ENCODE measurements around the gene FAM204A. TPM values are rescaled to one million over a fixed set of nuclear protein-coding genes. Genes with fewer than 3 reads are reported as not detected.

Gene FAM204A
- total and polyA plus RNA-seq, 2 of the 13 experiments (the other 11 are each of a cell fraction or from before 2014, with no cell fraction given): 9.2 to 61.0 TPM

DNA sequence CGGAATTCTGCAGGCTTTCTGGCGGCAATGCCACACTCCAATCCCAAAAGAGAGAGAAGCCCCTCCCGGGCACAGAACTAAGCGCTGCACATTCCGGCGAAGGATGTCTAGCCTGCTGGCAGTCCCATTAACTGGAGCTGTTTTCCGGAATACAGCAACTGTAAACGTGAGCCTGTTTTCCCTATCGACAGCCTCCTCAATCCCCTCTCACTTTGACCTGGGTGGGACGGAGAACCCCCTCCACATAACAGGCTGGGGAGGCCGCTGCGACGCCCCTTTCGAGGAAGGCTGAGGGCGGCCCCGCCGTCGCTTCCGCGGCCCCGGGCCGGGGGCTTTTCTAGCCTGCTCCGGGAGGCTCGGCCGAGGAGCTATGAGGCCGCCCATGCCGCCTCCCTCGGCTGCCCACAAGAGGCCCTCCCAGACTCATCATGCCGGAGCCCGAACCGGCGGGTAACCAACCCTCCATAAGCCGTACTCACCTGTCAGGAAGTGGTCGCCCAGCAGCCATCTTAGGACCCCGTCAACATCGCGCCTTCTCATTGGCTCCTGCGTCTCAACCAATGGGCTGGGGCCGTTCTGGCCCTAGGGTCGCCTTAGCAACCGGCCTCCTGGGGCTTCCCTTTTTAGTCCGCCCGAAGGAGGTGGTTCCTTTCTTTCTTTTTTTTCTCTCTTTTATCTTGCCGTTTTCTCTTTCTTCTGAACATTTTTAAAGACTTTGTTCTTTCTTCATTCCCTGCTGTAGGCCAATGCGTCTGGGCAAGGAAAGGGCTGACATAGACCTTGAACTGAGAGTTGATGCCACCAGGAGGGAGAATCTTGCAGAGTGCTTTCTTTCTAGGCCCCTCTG, at the start of gene FAM204A (continued):
- TF ChIP-seq, protein P1, sequence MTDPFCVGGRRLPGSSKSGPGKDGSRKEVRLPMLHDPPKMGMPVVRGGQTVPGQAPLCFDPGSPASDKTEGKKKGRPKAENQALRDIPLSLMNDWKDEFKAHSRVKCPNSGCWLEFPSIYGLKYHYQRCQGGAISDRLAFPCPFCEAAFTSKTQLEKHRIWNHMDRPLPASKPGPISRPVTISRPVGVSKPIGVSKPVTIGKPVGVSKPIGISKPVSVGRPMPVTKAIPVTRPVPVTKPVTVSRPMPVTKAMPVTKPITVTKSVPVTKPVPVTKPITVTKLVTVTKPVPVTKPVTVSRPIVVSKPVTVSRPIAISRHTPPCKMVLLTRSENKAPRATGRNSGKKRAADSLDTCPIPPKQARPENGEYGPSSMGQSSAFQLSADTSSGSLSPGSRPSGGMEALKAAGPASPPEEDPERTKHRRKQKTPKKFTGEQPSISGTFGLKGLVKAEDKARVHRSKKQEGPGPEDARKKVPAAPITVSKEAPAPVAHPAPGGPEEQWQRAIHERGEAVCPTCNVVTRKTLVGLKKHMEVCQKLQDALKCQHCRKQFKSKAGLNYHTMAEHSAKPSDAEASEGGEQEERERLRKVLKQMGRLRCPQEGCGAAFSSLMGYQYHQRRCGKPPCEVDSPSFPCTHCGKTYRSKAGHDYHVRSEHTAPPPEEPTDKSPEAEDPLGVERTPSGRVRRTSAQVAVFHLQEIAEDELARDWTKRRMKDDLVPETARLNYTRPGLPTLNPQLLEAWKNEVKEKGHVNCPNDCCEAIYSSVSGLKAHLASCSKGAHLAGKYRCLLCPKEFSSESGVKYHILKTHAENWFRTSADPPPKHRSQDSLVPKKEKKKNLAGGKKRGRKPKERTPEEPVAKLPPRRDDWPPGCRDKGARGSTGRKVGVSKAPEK (CRISPR knock-in tag; IDR thresholded peaks at IDR 0.05; ENCODE audit: borderline replicate concordance): no peak
- TF ChIP-seq, protein P2, sequence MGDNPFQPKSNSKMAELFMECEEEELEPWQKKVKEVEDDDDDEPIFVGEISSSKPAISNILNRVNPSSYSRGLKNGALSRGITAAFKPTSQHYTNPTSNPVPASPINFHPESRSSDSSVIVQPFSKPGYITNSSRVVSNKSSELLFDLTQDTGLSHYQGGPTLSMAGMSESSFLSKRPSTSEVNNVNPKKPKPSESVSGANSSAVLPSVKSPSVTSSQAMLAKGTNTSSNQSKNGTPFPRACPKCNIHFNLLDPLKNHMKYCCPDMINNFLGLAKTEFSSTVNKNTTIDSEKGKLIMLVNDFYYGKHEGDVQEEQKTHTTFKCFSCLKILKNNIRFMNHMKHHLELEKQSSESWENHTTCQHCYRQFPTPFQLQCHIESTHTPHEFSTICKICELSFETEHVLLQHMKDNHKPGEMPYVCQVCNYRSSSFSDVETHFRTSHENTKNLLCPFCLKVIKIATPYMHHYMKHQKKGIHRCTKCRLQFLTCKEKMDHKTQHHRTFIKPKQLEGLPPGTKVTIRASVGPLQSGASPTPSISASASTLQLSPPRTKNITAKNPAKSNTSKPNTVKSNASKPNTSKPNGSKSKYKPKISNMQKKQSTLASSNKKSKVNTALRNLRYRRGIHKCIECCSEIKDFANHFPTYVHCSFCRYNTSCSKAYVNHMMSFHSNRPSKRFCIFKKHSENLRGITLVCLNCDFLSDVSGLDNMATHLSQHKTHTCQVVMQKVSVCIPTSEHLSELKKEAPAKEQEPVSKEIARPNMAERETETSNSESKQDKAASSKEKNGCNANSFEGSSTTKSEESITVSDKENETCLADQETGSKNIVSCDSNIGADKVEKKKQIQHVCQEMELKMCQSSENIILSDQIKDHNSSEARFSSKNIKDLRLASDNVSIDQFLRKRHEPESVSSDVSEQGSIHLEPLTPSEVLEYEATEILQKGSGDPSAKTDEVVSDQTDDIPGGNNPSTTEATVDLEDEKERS (CRISPR knock-in tag; IDR thresholded peaks at IDR 0.05): no peak
- TF ChIP-seq ZNF7 (CRISPR knock-in tag; IDR thresholded peaks at IDR 0.05) (no peak), ZNF33B (CRISPR knock-in tag; IDR thresholded peaks at IDR 0.05) (no peak), ZNF468 (CRISPR knock-in tag; IDR thresholded peaks at IDR 0.05) (no peak), ZSCAN29 (CRISPR knock-in tag; conservative IDR thresholded peaks at IDR 0.05) (no peak), ISL2 (CRISPR knock-in tag; IDR thresholded peaks at IDR 0.05) (no peak), RFX3 (CRISPR knock-in tag; IDR thresholded peaks at IDR 0.05) (peak; percentile 98), RXRB (CRISPR knock-in tag; IDR thresholded peaks at IDR 0.05; ENCODE audit: borderline replicate concordance) (0 out of 2 replicates have a peak, but pooled peaks have one; percentile 6), ZNF224 (CRISPR knock-in tag; IDR thresholded peaks at IDR 0.05) (no peak), ZSCAN22 (CRISPR knock-in tag; IDR thresholded peaks at IDR 0.05) (no peak), NFYB (CRISPR knock-in tag; IDR thresholded peaks at IDR 0.05) (peak; percentile 95), ZNF557 (CRISPR knock-in tag; IDR thresholded peaks at IDR 0.05) (no peak), ZBTB42 (CRISPR knock-in tag; IDR thresholded peaks at IDR 0.05) (0 out of 2 replicates have a peak, but pooled peaks have one; percentile 17), ZNF724P (CRISPR knock-in tag; IDR thresholded peaks at IDR 0.05; ENCODE audit: borderline replicate concordance) (no peak)
- TF ChIP-seq, protein P3, sequence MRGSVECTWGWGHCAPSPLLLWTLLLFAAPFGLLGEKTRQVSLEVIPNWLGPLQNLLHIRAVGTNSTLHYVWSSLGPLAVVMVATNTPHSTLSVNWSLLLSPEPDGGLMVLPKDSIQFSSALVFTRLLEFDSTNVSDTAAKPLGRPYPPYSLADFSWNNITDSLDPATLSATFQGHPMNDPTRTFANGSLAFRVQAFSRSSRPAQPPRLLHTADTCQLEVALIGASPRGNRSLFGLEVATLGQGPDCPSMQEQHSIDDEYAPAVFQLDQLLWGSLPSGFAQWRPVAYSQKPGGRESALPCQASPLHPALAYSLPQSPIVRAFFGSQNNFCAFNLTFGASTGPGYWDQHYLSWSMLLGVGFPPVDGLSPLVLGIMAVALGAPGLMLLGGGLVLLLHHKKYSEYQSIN (CRISPR knock-in tag; IDR thresholded peaks at IDR 0.05; ENCODE audit: borderline replicate concordance): no peak
- TF ChIP-seq, protein P4, sequence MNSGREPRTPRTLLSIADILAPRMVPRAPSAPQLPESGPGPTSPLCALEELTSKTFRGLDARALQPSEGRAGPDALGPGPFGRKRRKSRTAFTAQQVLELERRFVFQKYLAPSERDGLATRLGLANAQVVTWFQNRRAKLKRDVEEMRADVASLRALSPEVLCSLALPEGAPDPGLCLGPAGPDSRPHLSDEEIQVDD (CRISPR knock-in tag; IDR thresholded peaks at IDR 0.05; ENCODE audit: borderline replicate concordance): no peak
- TF ChIP-seq, protein P5, sequence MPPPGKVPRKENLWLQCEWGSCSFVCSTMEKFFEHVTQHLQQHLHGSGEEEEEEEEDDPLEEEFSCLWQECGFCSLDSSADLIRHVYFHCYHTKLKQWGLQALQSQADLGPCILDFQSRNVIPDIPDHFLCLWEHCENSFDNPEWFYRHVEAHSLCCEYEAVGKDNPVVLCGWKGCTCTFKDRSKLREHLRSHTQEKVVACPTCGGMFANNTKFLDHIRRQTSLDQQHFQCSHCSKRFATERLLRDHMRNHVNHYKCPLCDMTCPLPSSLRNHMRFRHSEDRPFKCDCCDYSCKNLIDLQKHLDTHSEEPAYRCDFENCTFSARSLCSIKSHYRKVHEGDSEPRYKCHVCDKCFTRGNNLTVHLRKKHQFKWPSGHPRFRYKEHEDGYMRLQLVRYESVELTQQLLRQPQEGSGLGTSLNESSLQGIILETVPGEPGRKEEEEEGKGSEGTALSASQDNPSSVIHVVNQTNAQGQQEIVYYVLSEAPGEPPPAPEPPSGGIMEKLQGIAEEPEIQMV (CRISPR knock-in tag; IDR thresholded peaks at IDR 0.05; ENCODE audit: low read depth): no peak
